K562 (cell line): ENCODE data around the gene RAB31. TPM values are rescaled to one million over a fixed set of nuclear protein-coding genes. Genes with fewer than 3 reads are reported as not detected.
A peak's percentile ranks its signal among the peaks of the same experiment; 100 is the strongest.

Experiments used
- ATAC-seq: fragments of 200-7000 bp; cut with Tn5 transposase; 3 replicates; pipeline ENCODE4 v1.9.1; 2020; ENCODE audit warnings: moderate library complexity
- BruUV-seq: library from RNA; stranded (reverse); fragments of 400-500 nt; replicated peaks from 2 replicates; lab custom pipeline; 2021; lab: Mats Ljungman, UMichigan
- CTCF ChIA-PET: fragments of 300-600 bp; formaldehyde crosslinking; extraction: SDS; loops from one replicate; lab custom pipeline; 2021; ENCODE audit warnings: low intra/inter-chr PET ratio; lab: Yijun Ruan, JAX
- POLR2A ChIA-PET: fragments of 300-600, 350-650 bp; sonication (Branson Sonifier 250); formaldehyde crosslinking; extraction: SDS; loops from one replicate; lab custom pipeline; 2021; ENCODE audit warnings: antibody characterized with exemption, inconsistent platforms; lab: Yijun Ruan, JAX
- DNase-seq, 4 experiments: peaks; one replicate each; pipeline versions ENCODE4 v3.0.0 to v3.0.0-alpha.2; 2011 to 2018; ENCODE audit warnings: low spot score in 3 of 4, mixed read lengths in 3 of 4; ENCODE audit errors: extremely low read depth in 1 of 4
- FAIRE-seq: peaks from 2 replicates; lab custom pipeline; 2011; peaks lifted over from hg19 to GRCh38; lab: Jason Lieb, UNC
- H2AFZ ChIP-seq: 2 replicates; pipeline ENCODE4 v1.6.0; 2011; ENCODE audit warnings: low read depth, low read length, control low read depth, inconsistent platforms
- H3K27ac ChIP-seq: fragments of 200-600 bp; 3 replicates; pipeline ENCODE4 v1.8.0; 2011; ENCODE audit warnings: low read depth, mild to moderate bottlenecking, control low read depth, inconsistent platforms, low read length, moderate library complexity, mixed read lengths; ENCODE audit errors: extremely low read depth
- H3K27me3 ChIP-seq, 2 experiments: fragments of 300-600 bp in 1 of 2; 2 replicates in 1 of 2; 3 replicates in 1 of 2; pipeline versions ENCODE4 v1.6.0 to v1.8.0; 2011; ENCODE audit warnings: inconsistent platforms in 2 of 2, low read length in 2 of 2, mild to moderate bottlenecking in 1 of 2, mixed read lengths in 1 of 2, moderate library complexity in 1 of 2; ENCODE audit not compliant: control insufficient read depth in 2 of 2, insufficient read depth in 2 of 2
- H3K36me3 ChIP-seq: fragments of 300-600 bp; 3 replicates; pipeline ENCODE4 v1.8.0; 2011; ENCODE audit warnings: mild to moderate bottlenecking, low read length, inconsistent platforms; ENCODE audit not compliant: control insufficient read depth, insufficient read depth
- H3K4me1 ChIP-seq, 2 experiments: fragments of 200-600 bp in 1 of 2; replicated peaks in 1 of 2; 2 replicates in 1 of 2; 3 replicates in 1 of 2; pipeline versions ENCODE4 v1.5.1 to v1.8.0; 2011; ENCODE audit warnings: inconsistent platforms in 2 of 2, low read length in 2 of 2, mild to moderate bottlenecking in 1 of 2, mixed read lengths in 1 of 2, moderate library complexity in 1 of 2; ENCODE audit not compliant: control insufficient read depth in 2 of 2, insufficient read depth in 2 of 2
- H3K4me2 ChIP-seq: 2 replicates; pipeline ENCODE4 v1.6.1; 2011; ENCODE audit warnings: low read length, control low read depth, inconsistent platforms, mixed read lengths; ENCODE audit not compliant: insufficient read depth
- H3K4me3 ChIP-seq: fragments of 200-600 bp; sonication (generic), shearing (Covaris generic); 2 replicates; pipeline ENCODE4 v1.5.1; 2016; ENCODE audit warnings: control low read depth, inconsistent platforms
- H3K79me2 ChIP-seq: fragments of 200-600 bp; 3 replicates; pipeline ENCODE4 v1.8.0; 2011; ENCODE audit warnings: low read length, inconsistent platforms; ENCODE audit not compliant: control insufficient read depth, insufficient read depth
- H3K9ac ChIP-seq, 2 experiments: 2 replicates each; pipeline versions ENCODE4 v1.6.0 to v1.6.1; 2011; ENCODE audit warnings: low read depth in 2 of 2, low read length in 2 of 2, control low read depth in 1 of 2, inconsistent platforms in 1 of 2, mild to moderate bottlenecking in 1 of 2, mixed read lengths in 1 of 2; ENCODE audit not compliant: insufficient read depth in 1 of 2
- H3K9me1 ChIP-seq: one replicate; pipeline ENCODE4 v1.6.0; 2011; ENCODE audit warnings: inconsistent platforms, mild to moderate bottlenecking, low read length, moderate library complexity; ENCODE audit not compliant: control insufficient read depth, insufficient read depth
- H3K9me3 ChIP-seq: replicated peaks from 2 replicates; pipeline ENCODE4 v1.5.1; 2011; ENCODE audit warnings: low read depth, low read length, inconsistent platforms; ENCODE audit not compliant: control insufficient read depth, insufficient read depth
- H4K20me1 ChIP-seq: replicated peaks from 2 replicates; pipeline ENCODE4 v1.6.1; 2011; ENCODE audit warnings: low read length, inconsistent platforms, mixed read lengths; ENCODE audit not compliant: control insufficient read depth, insufficient read depth
- ELF4 ChIP-seq: fragments of 450-650 bp; formaldehyde crosslinking; IDR thresholded peaks from 2 replicates; pipeline ENCODE4 v1.4.0; 2022; ENCODE audit warnings: missing genetic modification characterization
- GABPB2 ChIP-seq: fragments of 250-450 bp; sonication (Bioruptor Pico); conservative IDR thresholded peaks from 2 replicates; pipeline ENCODE4 v1.5.1; 2021; ENCODE audit warnings: mild to moderate bottlenecking
- NCOA1 ChIP-seq: fragments of 450-650 bp; IDR thresholded peaks from 2 replicates; pipeline ENCODE4 v1.6.1; 2016; ENCODE audit warnings: low read depth
- PPARD ChIP-seq: fragments of 250-450 bp; sonication (Bioruptor Pico); IDR thresholded peaks from 2 replicates; pipeline ENCODE4 v1.8.0; 2022; ENCODE audit warnings: inconsistent platforms, mild to moderate bottlenecking, moderate library complexity
- ZNF212 ChIP-seq: fragments of 450-650 bp; formaldehyde crosslinking; IDR thresholded peaks from 2 replicates; pipeline ENCODE4 v1.4.0; 2020; ENCODE audit warnings: mild to moderate bottlenecking
- ZNF253 ChIP-seq: fragments of 250-450 bp; sonication (Bioruptor Pico); conservative IDR thresholded peaks from 2 replicates; pipeline ENCODE4 v1.6.1; 2021; ENCODE audit warnings: mild to moderate bottlenecking
- ZNF316 ChIP-seq: fragments of 450-650 bp; IDR thresholded peaks from 2 replicates; pipeline ENCODE4 v1.6.1; 2016
- ZNF589 ChIP-seq: fragments of 200-800 bp; sonication (Bioruptor generic); IDR thresholded peaks from 2 replicates; pipeline ENCODE4 v1.6.1; 2016; ENCODE audit warnings: low read depth, missing genetic modification characterization, missing compliant biosample characterization
- WGBS: fragments of 100-300 bp; shearing (Covaris generic); methylation state at CpG from one replicate; pipeline ENCODE4 v1.1.6; 2016; ENCODE audit warnings: low coverage, mixed read lengths; ENCODE audit not compliant: insufficient coverage; ENCODE audit errors: missing lambda C conversion rate; 5-methylcytosine and 5-hydroxymethylcytosine counted together
- in situ Hi-C: fragments of 300-500 bp; cut with MboI; formaldehyde crosslinking; loops from 4 replicates; pipeline ENCODE4 v1.15.0; 2018; ENCODE audit warnings: inconsistent platforms, mixed read lengths
- intact Hi-C: fragments of 100-400 bp; cut with micrococcal nuclease; formaldehyde crosslinking; loops from 2 replicates; pipeline ENCODE4 v1.14.2; 2022
- polyA plus RNA-seq, 8 experiments: library from polyadenylated mRNA; depleted of rRNA in 4 of 8; stranded (reverse) in 5 of 8; unstranded in 3 of 8; fragments of >200 nt; fragmentation: Nextera tagmentation in 2 of 8; fragmentation: Illumina TruSeq in 1 of 8; extraction: Ambion mirVana in 2 of 8; extraction: Trizol in 1 of 8; gene quantifications; 2 replicates each; pipeline versions ENCODE4 v1.2.1 to v1.2.3, GENCODE V29; 2011 to 2014; ENCODE audit warnings: inconsistent platforms in 1 of 8, missing spikeins in 1 of 8
- total RNA-seq, 7 experiments: library from RNA; depleted of rRNA in 6 of 7; stranded (reverse); fragments of >200 nt in 6 of 7; fragmentation: Illumina TruSeq in 2 of 7; extraction: Trizol in 2 of 7; gene quantifications; 2 replicates each; pipeline versions ENCODE4 v1.2.1 to v1.2.3, GENCODE V29; 2011 to 2021; ENCODE audit warnings: low replicate concordance in 1 of 7
- TF ChIP-seq, protein P1 (sequence below): fragments of 250-450 bp; sonication (Bioruptor Pico); IDR thresholded peaks from 2 replicates; pipeline ENCODE4 v1.8.0; 2022; ENCODE audit warnings: inconsistent platforms, mild to moderate bottlenecking, moderate library complexity, borderline replicate concordance
- TF ChIP-seq, protein P2 (sequence below), 3 experiments: IDR thresholded peaks in 2 of 3; conservative IDR thresholded peaks in 1 of 3; 2 replicates each; pipeline ENCODE4 v1.5.1; 2011 to 2012; ENCODE audit warnings: low read length in 3 of 3, mild to moderate bottlenecking in 3 of 3, control low read depth in 2 of 3, improper control_type of control experiment in 1 of 3, inconsistent platforms in 1 of 3, low read depth in 1 of 3, mixed read lengths in 1 of 3, moderate library complexity in 1 of 3; ENCODE audit not compliant: insufficient read depth in 2 of 3
- TF ChIP-seq, protein P3 (sequence below), 2 experiments: fragments of 450-650 bp in 1 of 2; sonication (generic) in 1 of 2; formaldehyde crosslinking in 1 of 2; IDR thresholded peaks in 1 of 2; conservative IDR thresholded peaks in 1 of 2; 2 replicates each; pipeline versions ENCODE4 v1.6.1 to v1.8.1; 2016 to 2023; ENCODE audit warnings: mild to moderate bottlenecking in 2 of 2, moderate library complexity in 2 of 2, inconsistent platforms in 1 of 2, missing genetic modification reagents in 1 of 2
- TF ChIP-seq, protein P4 (sequence below): fragments of 250-450 bp; sonication (Bioruptor Pico); IDR thresholded peaks from 2 replicates; pipeline ENCODE4 v1.6.1; 2021; ENCODE audit warnings: mild to moderate bottlenecking
- TF ChIP-seq, protein P5 (sequence below): fragments of 250-450 bp; sonication (Bioruptor Pico); IDR thresholded peaks from 2 replicates; pipeline ENCODE4 v1.9.0; 2021; ENCODE audit warnings: mild to moderate bottlenecking, inconsistent platforms

The RAB31 gene
- total and polyA plus RNA-seq, 9 of the 15 experiments (the other 6 are each of a cell fraction or from before 2014, with no cell fraction given), result 20.7 to 70.4 (median 41.3) TPM

DNA sequence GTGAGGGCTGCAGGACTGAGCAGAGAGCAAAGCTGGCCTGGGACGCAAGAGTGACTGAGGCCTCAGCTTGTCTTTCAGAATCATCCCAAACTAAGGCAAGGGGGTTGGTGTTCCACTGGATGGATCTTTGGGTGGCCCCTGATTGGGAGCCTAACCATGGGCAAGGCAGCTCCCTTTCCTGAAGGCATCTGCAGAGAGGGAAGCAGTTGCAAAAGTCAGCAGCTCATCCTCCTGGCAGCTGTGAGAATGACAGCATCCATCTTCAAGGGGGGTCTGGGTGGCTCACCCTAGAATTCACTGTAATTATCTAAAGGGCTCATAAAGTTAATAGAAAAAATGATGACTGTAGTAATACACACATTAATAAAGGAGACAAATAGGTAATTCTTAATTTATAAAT lies 46.5 kb upstream of the RAB31 start:
- Histone ChIP-seq H3K27ac (no peak overlapping the region), H3K27me3 (no peaks in the 10 kb centered on the region), H3K9me1 (no peaks in the 10 kb centered on the region), H3K4me2 (no peak overlapping the region), H3K36me3 (no peaks in the 10 kb centered on the region), H3K79me2 (no peaks in the 10 kb centered on the region), H3K4me3 (no peak overlapping the region), H3K4me1 (peaks cover 4 to 8% of the 10 kb centered on the region in 2 experiments; a peak in 3 of 5 replicates), H2AFZ (no peak overlapping the region), H4K20me1 (no peaks in the 10 kb centered on the region), H3K9ac (no peak overlapping the region), H3K9me3 (no peaks in the 10 kb centered on the region)
- 85% methylated on average over 1 of the region's 1 CpG for WGBS
- ChIA-PET CTCF (interaction anchor here (1.1 kb wide), 1 partner anchor 86 kb away, joined by 4 read pairs; no protein-coding TSS in a partner anchor), POLR2A (interaction anchor here (1.0 to 2.0 kb wide), 2 partner anchors 9 to 13 kb away, joined by 3 to 7 read pairs; no protein-coding TSS in a partner anchor)
- FAIRE-seq (no peak), DNase-seq (peak in 2 of 4 experiments; percentile 31 to 41), ATAC-seq (peak; percentile 66)
- intact Hi-C loops, result loop anchor here (5.0 kb wide), 1 partner anchor 49 kb away; the partner anchor contains the start of gene PPP4R1
- no TSS peak for BruUV-seq
- in situ Hi-C loops, result no loop called here
- no peak for TF ChIP-seq PPARD
- TF ChIP-seq GABPB2 (CRISPR knock-in tag), result no peak
- TF ChIP-seq, protein P1, sequence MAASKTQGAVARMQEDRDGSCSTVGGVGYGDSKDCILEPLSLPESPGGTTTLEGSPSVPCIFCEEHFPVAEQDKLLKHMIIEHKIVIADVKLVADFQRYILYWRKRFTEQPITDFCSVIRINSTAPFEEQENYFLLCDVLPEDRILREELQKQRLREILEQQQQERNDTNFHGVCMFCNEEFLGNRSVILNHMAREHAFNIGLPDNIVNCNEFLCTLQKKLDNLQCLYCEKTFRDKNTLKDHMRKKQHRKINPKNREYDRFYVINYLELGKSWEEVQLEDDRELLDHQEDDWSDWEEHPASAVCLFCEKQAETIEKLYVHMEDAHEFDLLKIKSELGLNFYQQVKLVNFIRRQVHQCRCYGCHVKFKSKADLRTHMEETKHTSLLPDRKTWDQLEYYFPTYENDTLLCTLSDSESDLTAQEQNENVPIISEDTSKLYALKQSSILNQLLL (CRISPR knock-in tag), result no peak
- no peak for TF ChIP-seq ZNF212 (CRISPR knock-in tag)
- no peak for TF ChIP-seq ZNF589 (CRISPR knock-in tag)
- TF ChIP-seq, protein P2, sequence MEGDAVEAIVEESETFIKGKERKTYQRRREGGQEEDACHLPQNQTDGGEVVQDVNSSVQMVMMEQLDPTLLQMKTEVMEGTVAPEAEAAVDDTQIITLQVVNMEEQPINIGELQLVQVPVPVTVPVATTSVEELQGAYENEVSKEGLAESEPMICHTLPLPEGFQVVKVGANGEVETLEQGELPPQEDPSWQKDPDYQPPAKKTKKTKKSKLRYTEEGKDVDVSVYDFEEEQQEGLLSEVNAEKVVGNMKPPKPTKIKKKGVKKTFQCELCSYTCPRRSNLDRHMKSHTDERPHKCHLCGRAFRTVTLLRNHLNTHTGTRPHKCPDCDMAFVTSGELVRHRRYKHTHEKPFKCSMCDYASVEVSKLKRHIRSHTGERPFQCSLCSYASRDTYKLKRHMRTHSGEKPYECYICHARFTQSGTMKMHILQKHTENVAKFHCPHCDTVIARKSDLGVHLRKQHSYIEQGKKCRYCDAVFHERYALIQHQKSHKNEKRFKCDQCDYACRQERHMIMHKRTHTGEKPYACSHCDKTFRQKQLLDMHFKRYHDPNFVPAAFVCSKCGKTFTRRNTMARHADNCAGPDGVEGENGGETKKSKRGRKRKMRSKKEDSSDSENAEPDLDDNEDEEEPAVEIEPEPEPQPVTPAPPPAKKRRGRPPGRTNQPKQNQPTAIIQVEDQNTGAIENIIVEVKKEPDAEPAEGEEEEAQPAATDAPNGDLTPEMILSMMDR (IDR thresholded peaks at IDR 0.05 in 2 of 3, conservative IDR thresholded peaks at IDR 0.05 in 1 of 3; ENCODE audit: insufficient read depth in 2 of 3, low read depth in 1 of 3, low read length in 3 of 3), result peak; percentile 55 to 63 (median 58)
- TF ChIP-seq ZNF316, result peak; percentile 70
- TF ChIP-seq, protein P3, sequence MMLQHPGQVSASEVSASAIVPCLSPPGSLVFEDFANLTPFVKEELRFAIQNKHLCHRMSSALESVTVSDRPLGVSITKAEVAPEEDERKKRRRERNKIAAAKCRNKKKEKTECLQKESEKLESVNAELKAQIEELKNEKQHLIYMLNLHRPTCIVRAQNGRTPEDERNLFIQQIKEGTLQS (IDR thresholded peaks at IDR 0.05), result no peak
- TF ChIP-seq, protein P3 (CRISPR knock-in tag; conservative IDR thresholded peaks at IDR 0.05), result no peak
- TF ChIP-seq, protein P4, sequence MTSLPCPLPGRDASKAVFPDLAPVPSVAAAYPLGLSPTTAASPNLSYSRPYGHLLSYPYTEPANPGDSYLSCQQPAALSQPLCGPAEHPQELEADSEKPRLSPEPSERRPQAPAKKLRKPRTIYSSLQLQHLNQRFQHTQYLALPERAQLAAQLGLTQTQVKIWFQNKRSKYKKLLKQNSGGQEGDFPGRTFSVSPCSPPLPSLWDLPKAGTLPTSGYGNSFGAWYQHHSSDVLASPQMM (CRISPR knock-in tag), result no peak
- TF ChIP-seq ZNF253 (CRISPR knock-in tag), result no peak
- TF ChIP-seq, protein P5, sequence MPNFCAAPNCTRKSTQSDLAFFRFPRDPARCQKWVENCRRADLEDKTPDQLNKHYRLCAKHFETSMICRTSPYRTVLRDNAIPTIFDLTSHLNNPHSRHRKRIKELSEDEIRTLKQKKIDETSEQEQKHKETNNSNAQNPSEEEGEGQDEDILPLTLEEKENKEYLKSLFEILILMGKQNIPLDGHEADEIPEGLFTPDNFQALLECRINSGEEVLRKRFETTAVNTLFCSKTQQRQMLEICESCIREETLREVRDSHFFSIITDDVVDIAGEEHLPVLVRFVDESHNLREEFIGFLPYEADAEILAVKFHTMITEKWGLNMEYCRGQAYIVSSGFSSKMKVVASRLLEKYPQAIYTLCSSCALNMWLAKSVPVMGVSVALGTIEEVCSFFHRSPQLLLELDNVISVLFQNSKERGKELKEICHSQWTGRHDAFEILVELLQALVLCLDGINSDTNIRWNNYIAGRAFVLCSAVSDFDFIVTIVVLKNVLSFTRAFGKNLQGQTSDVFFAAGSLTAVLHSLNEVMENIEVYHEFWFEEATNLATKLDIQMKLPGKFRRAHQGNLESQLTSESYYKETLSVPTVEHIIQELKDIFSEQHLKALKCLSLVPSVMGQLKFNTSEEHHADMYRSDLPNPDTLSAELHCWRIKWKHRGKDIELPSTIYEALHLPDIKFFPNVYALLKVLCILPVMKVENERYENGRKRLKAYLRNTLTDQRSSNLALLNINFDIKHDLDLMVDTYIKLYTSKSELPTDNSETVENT, result no peak
- no peak for TF ChIP-seq NCOA1
- TF ChIP-seq ELF4 (CRISPR knock-in tag), result no peak
